ENCODE data around the gene SRP68.
A peak's percentile ranks its signal among the peaks of the same experiment; 100 is the strongest.

SRP68 gene

DNA sequence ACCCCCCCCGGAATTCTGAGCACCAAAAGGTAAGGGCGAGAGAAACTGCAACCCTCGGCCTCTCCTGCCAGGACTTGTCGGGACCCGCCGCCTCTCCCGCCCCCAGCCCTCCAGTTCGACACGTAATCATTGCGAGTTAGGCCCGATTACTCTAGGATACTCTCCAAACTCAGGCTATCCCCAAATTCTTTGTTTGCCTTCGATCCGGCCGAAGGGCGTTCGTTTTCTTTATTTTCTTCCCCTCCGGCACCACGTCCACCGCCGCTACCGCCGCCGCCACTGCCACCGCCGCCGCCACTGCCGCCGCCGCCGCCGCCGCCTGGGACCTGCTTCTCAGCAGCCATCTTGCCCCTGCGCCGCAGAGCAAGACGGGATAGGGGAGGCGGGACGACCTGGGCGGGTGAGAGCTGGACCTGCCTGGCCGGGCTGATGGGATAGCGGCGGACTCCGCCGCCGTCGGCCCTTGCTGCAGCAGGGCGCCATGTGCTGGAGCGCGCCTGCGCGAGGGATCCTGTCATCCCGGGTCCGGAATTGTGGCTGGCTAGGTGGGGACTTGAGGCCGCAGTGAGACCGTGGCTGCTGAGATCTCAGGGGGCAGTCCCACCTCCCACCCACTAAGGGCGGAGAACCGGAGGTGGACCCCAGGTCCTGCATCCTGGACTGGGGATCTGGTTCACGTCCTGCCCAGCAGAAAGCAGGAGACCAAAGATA is at the start of gene SRP68:
Gene SRP68, minus strand, starts transcription at position 370 of the 711 bp plus-strand sequence. Its CDS starts 26 bp downstream, at position 344.
- TF ChIP-seq, protein P1, sequence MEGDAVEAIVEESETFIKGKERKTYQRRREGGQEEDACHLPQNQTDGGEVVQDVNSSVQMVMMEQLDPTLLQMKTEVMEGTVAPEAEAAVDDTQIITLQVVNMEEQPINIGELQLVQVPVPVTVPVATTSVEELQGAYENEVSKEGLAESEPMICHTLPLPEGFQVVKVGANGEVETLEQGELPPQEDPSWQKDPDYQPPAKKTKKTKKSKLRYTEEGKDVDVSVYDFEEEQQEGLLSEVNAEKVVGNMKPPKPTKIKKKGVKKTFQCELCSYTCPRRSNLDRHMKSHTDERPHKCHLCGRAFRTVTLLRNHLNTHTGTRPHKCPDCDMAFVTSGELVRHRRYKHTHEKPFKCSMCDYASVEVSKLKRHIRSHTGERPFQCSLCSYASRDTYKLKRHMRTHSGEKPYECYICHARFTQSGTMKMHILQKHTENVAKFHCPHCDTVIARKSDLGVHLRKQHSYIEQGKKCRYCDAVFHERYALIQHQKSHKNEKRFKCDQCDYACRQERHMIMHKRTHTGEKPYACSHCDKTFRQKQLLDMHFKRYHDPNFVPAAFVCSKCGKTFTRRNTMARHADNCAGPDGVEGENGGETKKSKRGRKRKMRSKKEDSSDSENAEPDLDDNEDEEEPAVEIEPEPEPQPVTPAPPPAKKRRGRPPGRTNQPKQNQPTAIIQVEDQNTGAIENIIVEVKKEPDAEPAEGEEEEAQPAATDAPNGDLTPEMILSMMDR (IDR thresholded peaks at IDR 0.05; ENCODE audit: unreplicated experiment in 3 of 3), result no peak
- H3K27me3 Mint-ChIP-seq (ENCODE audit: low read depth), result peaks cover 41% of the 10 kb centered on the region
- H3K4me1 Mint-ChIP-seq, result peaks cover 28% of the 10 kb centered on the region
- H3K36me3 Mint-ChIP-seq (ENCODE audit: low read depth), result peaks cover 11% of the 10 kb centered on the region
- no peaks in the 10 kb centered on the region for H3K9me3 Mint-ChIP-seq
- peak within 1 kb of the TSS; percentile 94 to 99 (median 95) for H3K4me3 Mint-ChIP-seq
- peak within 1 kb of the TSS; percentile 58 to 87 (median 75) for H3K27ac Mint-ChIP-seq

DNA sequence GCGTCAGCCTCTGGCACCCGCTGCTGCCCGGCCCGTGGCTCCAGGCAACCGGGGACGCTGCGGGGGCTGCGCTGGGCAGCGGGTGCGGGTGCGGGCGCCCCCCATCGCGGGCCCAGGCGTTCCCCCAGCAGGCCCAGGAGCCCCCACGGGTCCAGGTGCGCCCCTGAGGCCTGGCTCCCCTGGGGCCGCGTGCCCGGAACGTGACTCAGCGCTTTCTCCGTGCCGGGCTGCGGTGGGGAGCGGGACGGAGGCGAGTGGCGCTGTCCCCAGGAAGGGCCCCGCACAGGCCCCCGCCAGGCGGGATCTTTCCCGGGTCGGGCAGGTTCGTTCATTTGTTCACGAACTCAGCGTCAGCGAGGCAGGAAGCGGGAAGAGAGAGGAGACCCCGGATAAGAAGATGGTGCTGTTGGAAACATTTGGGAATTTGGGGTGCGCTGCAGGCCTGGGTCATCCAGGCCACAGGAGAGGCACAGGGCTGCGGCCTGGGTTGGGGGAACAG is 49.7 kb upstream of the SRP68 start:
- peaks cover 6% of the 10 kb centered on the region for H3K4me1 Mint-ChIP-seq
- peaks cover 21% of the 10 kb centered on the region for H3K27me3 Mint-ChIP-seq (ENCODE audit: low read depth)
- H3K36me3 Mint-ChIP-seq (ENCODE audit: low read depth), result no peaks in the 10 kb centered on the region
- TF ChIP-seq, protein P1 (IDR thresholded peaks at IDR 0.05; ENCODE audit: unreplicated experiment in 3 of 3), result no peak
- H3K27ac Mint-ChIP-seq, result no peak overlapping the region
- no peak overlapping the region for H3K4me3 Mint-ChIP-seq
- H3K9me3 Mint-ChIP-seq, result no peaks in the 10 kb centered on the region

DNA sequence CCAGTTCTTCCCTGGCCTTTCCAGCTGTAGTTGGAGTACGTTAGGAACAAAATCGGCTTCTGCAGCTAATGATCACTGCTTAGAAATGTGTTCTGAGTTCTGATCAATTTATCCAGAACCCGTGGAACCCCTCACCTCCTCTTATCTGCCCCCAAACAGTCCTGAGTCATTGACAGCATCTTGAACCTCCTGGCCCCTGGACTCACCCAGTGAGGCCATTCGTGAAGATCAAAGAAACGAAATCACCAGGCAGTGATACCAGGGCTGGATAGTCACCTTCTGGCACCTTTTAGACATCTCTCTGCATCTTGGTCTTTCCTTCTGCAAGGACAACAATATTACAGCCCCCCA is 48.3 kb upstream of the SRP68 start:
- Mint-ChIP-seq H3K9me3 (no peaks in the 10 kb centered on the region), H3K4me1 (peaks cover 6% of the 10 kb centered on the region), H3K27ac (peak overlapping the region in 1 of 3 experiments; percentile 6), H3K36me3 (ENCODE audit: low read depth) (no peaks in the 10 kb centered on the region), H3K27me3 (ENCODE audit: low read depth) (peaks cover 17% of the 10 kb centered on the region), H3K4me3 (no peak overlapping the region)
- TF ChIP-seq, protein P1 (IDR thresholded peaks at IDR 0.05; ENCODE audit: unreplicated experiment in 3 of 3), result no peak

DNA sequence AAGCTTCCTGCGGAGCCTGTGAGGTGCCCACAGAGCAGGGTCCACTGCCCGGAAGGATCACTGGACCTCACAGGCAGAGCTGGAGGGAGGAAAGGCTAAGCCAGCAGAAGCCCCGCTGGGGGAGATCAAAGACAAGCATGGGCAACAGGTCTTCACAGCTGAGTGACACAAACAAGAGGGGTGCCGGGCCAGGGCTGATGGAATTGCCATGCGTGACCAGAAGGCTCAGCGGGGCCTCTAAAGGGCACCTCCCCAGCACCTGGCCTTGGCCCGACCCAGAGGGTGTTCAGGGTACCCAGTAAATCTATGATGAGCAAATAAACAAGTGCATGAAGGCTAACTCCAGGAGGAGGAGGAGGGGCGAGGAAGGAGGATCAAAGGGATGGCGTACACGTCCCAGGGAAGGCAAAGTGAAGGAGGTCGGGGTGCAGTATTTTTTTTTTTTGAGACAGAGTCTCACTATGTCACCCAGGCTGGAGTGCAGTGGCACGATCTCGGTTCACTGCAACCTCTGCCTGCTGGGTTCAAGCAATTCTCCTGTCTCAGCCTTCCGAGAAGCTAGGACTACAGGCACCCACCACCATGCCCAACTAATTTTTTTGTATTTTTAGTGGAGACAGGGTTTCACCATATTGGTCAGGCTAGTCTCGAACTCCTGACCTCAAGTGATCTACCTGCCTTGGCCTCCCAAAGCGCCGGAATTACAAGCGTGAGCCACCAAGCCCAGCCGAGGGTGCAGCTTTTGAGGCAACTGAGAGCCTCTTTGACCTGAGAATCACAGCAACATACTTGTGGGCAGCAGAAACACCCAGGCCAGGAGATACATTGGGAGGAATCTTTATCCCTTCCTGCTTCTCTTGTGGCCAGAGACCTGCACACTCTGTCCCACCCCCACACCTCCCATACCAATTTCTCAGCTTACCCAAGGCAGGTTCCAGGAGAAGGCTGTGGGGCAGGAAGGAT is 47.4 kb upstream of the SRP68 start:
- H3K27ac Mint-ChIP-seq, result peak overlapping the region in 1 of 3 experiments; percentile 34
- no peaks in the 10 kb centered on the region for H3K9me3 Mint-ChIP-seq
- H3K4me3 Mint-ChIP-seq, result no peak overlapping the region
- peaks cover 6% of the 10 kb centered on the region for H3K4me1 Mint-ChIP-seq
- H3K27me3 Mint-ChIP-seq (ENCODE audit: low read depth), result peaks cover 19% of the 10 kb centered on the region
- TF ChIP-seq, protein P1 (IDR thresholded peaks at IDR 0.05; ENCODE audit: unreplicated experiment in 3 of 3), result no peak
- no peaks in the 10 kb centered on the region for H3K36me3 Mint-ChIP-seq (ENCODE audit: low read depth)

DNA sequence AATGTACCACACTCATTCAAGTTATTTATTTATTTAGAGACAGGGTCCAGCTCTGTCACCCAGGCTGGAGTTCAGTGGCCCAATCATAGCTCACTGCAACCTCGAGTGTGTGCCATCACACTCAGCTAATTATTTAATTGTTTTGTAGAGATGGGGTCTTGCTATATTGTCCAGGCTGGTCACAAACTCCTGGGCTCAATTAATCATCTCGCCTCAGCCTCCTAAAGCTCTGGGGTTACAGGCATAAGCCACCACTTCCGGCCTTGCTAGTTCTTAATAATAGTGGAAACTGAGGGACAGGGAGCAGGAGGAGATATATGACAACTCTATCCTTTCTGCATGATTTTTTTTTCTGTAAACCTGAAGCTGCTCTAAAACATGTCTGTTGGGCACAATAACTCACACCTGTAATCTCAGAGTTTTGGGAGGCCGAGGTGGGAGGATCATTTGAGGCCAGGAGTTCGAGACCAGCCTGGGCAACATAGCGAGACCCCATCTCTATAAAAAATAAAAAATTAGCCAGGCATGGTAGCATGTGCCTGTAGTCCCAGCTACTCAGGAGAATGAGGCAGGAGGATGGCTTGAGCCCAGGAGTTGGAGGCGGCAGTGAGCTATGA is 42.9 kb upstream of the SRP68 start:
- TF ChIP-seq, protein P1 (IDR thresholded peaks at IDR 0.05; ENCODE audit: unreplicated experiment in 3 of 3), result no peak
- peaks cover 6% of the 10 kb centered on the region for H3K4me1 Mint-ChIP-seq
- no peaks in the 10 kb centered on the region for H3K36me3 Mint-ChIP-seq (ENCODE audit: low read depth)
- H3K4me3 Mint-ChIP-seq, result no peak overlapping the region
- peaks cover 4% of the 10 kb centered on the region for H3K9me3 Mint-ChIP-seq
- peaks cover 15% of the 10 kb centered on the region for H3K27me3 Mint-ChIP-seq (ENCODE audit: low read depth)
- no peak overlapping the region for H3K27ac Mint-ChIP-seq

Measured in nephron (organoid).